Heart right ventricle (tissue), 16 donors: ENCODE measurements around the gene ARPP19. TPM values are rescaled to one million over a fixed set of nuclear protein-coding genes. Genes with fewer than 3 reads are reported as not detected.
"Not testable (repeated sequence)": the region's sequence is repeated elsewhere in the genome, so short reads cannot be mapped to it uniquely, and the experiment has no call there.

Experiments used
- ATAC-seq, 8 donors: fragments of 200-7000 bp; cut with Tn5 transposase; one replicate each; pipeline ENCODE4 v1.9.1; 2020; ENCODE audit warnings: mild to moderate bottlenecking in 8 of 8, moderate library complexity in 8 of 8, moderate number of reproducible peaks in 1 of 8
- DNase-seq, 2 donors: peaks; one replicate each; pipeline ENCODE4 v3.0.0-alpha.2; 2020
- H3K27ac ChIP-seq, 10 donors: fragments of 200-600 bp; sonication (generic) in 2 of 10; one replicate each; pipeline versions ENCODE4 v1.5.0 to v1.8.0; 2020 to 2022; ENCODE audit warnings: mild to moderate bottlenecking in 3 of 10
- H3K27me3 ChIP-seq, 7 donors: fragments of 200-600 bp; one replicate each; pipeline ENCODE4 v1.8.0; 2021 to 2022; ENCODE audit warnings: mild to moderate bottlenecking in 2 of 7
- H3K36me3 ChIP-seq, 9 donors: fragments of 200-600 bp; sonication (generic) in 1 of 9; one replicate each; pipeline versions ENCODE4 v1.5.0 to v1.8.0; 2020 to 2022; ENCODE audit warnings: mild to moderate bottlenecking in 2 of 9
- H3K4me1 ChIP-seq, 9 donors: fragments of 200-600 bp; sonication (generic) in 1 of 9; one replicate each; pipeline versions ENCODE4 v1.5.0 to v1.8.0; 2020 to 2022; ENCODE audit warnings: mild to moderate bottlenecking in 4 of 9
- H3K4me3 ChIP-seq, 10 donors: fragments of 200-600 bp; sonication (generic) in 2 of 10; one replicate each; pipeline versions ENCODE4 v1.5.0 to v1.8.0; 2020 to 2022; ENCODE audit warnings: mild to moderate bottlenecking in 7 of 10, moderate library complexity in 2 of 10
- H3K9me3 ChIP-seq, 11 donors: fragments of 200-600 bp in 10 of 11; sonication (generic) in 2 of 11; one replicate each; pipeline versions ENCODE4 v1.5.0 to v1.8.0; 2013 to 2022; ENCODE audit warnings: mild to moderate bottlenecking in 2 of 11, control low read depth in 1 of 11, moderate library complexity in 1 of 11
- CTCF ChIP-seq, 9 donors: fragments of 200-600 bp; sonication (generic) in 2 of 9; IDR thresholded peaks; one replicate each; pipeline versions ENCODE4 v1.5.0 to v1.8.0; 2021 to 2022; ENCODE audit warnings: antibody characterized with exemption in 9 of 9, mild to moderate bottlenecking in 5 of 9, moderate library complexity in 1 of 9
- WGBS, 2 donors: extraction: QIAGEN DNeasy Blood & Tissue Kit; methylation state at CpG; one replicate each; pipeline ENCODE4 v1.1.7; 2013; ENCODE audit warnings: inconsistent platforms in 1 of 2; 5-methylcytosine and 5-hydroxymethylcytosine counted together
- intact Hi-C, 10 donors: fragments of 100-400 bp; cut with DNase I; formaldehyde crosslinking; loops; one replicate each; pipeline versions ENCODE4 v1.11.1 to v1.14.2; 2022
- polyA plus RNA-seq, 2 donors: library from polyadenylated mRNA; stranded (reverse); fragments of 200-250 nt; gene quantifications; one replicate each; pipeline ENCODE4 v1.2.3, GENCODE V29; 2013
- total RNA-seq, 10 donors: library from RNA; stranded (reverse); fragmentation: NEBNext Ultra II Directional in 3 of 10; extraction: Animal tissue kit (Norgen Biotek cat#: 25700) in 3 of 10; gene quantifications; one replicate each; pipeline versions ENCODE4 v1.2.1 to v1.2.4, GENCODE V29; 2021 to 2023
- donor health status: Arrhythmogenic right ventricular cardiomyopathy.
- donor health status: ischemic (EF 13 %, LVEDD 7.1; RV severe dilation, severe dysfunction).
- donor health status: healthy with polysubstance abuse.
- donor health status: DM: no; HTN: yes; CAD: no.
- donor health status: DM: no; HTN: no; CAD: no.
- donor health status: ischemic (EF 25% LVEDD 6.9; RV normal size, moderate dysfunction).
- donor health status: ischemic (EF 25% LVEDD 5.7; RV mildly dilated, moderate dysfunction).
- donor health status: healthy.
- donor health status: DM: yes; HTN: yes; CAD: no.
- donor health status: Ischemic cardiomyopathy.
- donor health status: ischemic (EF 35%, LVEDD 5.7; RV mildly dilated, moderate dysfunction).
- donor health status: nonischemic (EF 11% LVEDD 7.7; RV severe dilation, severe dysfunction).
- donor health status: DM: yes; HTN: yes; CAD: no.
- donor health status: PGD.
- donor health status: ischemic (EF 29% LVEDD 5.4; RV normal size, mild dysfunction).
- donor health status: nonischemic (EF 23%, LVEDD 6.1; RV moderate dilation, normal function).

Gene ARPP19
- total and polyA plus RNA-seq, 12 donors = 20.1 to 166 (median 145) TPM

GRCh38 chr15:52556524-52557273, 12.1 kb downstream of the ARPP19 start:
- no peaks in the 10 kb centered on the region for H3K27me3 ChIP-seq
- intact Hi-C loops = no loop called here
- no peaks in the 10 kb centered on the region for H3K9me3 ChIP-seq
- H3K27ac ChIP-seq = no peak overlapping the region
- H3K36me3 ChIP-seq = peaks cover 0 to 52% (median 6%) of the 10 kb centered on the region in 9 donors
- no peak for TF ChIP-seq CTCF (IDR thresholded peaks at IDR 0.05)
- H3K4me3 ChIP-seq = no peak overlapping the region
- ATAC-seq (no peak), DNase-seq (no peak)
- WGBS, 2 donors = 74 to 78% methylated on average over 3 of the region's 3 CpGs
- peaks cover 3 to 77% (median 56%) of the 10 kb centered on the region in 9 donors for H3K4me1 ChIP-seq

- H3K27ac ChIP-seq = peak overlapping the region in 1 of 10 donors; percentile 86
- WGBS, 2 donors = 62 to 96% methylated on average over 2 of the region's 2 CpGs
- peaks cover 0 to 48% (median 19%) of the 10 kb centered on the region in 9 donors for H3K4me1 ChIP-seq
- H3K9me3 ChIP-seq = no peaks in the 10 kb centered on the region
- no peak for DNase-seq
- ATAC-seq = no peak
- no peak for TF ChIP-seq CTCF (IDR thresholded peaks at IDR 0.05)
- H3K4me3 ChIP-seq = no peak overlapping the region
- intact Hi-C loops = no loop called here
- H3K36me3 ChIP-seq = peaks cover 0 to 96% (median 33%) of the 10 kb centered on the region in 9 donors
- no peaks in the 10 kb centered on the region for H3K27me3 ChIP-seq
Observed at GRCh38 chr15:52552303-52552702, 16.5 kb downstream of the ARPP19 start.

GRCh38 chr15:52551762-52552161, 17.1 kb downstream of the ARPP19 start:
- no peak for TF ChIP-seq CTCF (IDR thresholded peaks at IDR 0.05)
- Histone ChIP-seq H3K4me3 (no peak overlapping the region), H3K27ac (peak overlapping the region in 2 of 10 donors; percentile 8 to 86), H3K36me3 (peaks cover 0 to 99% (median 38%) of the 10 kb centered on the region in 9 donors), H3K27me3 (no peaks in the 10 kb centered on the region), H3K9me3 (no peaks in the 10 kb centered on the region), H3K4me1 (peaks cover 0 to 43% (median 18%) of the 10 kb centered on the region in 9 donors)
- ATAC-seq = peak in 5 of 8 donors; percentile 33 to 61 (median 49)
- intact Hi-C loops = no loop called here
- WGBS, 2 donors = 88 to 93% methylated on average over 6 of the region's 6 CpGs
- no peak for DNase-seq

GRCh38 chr15:52551186-52551585, 17.6 kb downstream of the ARPP19 start:
- WGBS, 2 donors = 94% methylated on average over 1 of the region's 1 CpG
- H3K27me3 ChIP-seq, ATAC-seq, DNase-seq, intact Hi-C loops, H3K4me3 ChIP-seq, H3K9me3 ChIP-seq: not testable (repeated sequence)
- H3K27ac ChIP-seq = peak overlapping the region in 2 of 10 donors; percentile 8 to 86
- peaks cover 0 to 37% (median 13%) of the 10 kb centered on the region in 9 donors for H3K4me1 ChIP-seq
- H3K36me3 ChIP-seq = peaks cover 0 to 99% (median 43%) of the 10 kb centered on the region in 9 donors
